ENCODE data around the gene DDIT3.

The DDIT3 gene

DNA sequence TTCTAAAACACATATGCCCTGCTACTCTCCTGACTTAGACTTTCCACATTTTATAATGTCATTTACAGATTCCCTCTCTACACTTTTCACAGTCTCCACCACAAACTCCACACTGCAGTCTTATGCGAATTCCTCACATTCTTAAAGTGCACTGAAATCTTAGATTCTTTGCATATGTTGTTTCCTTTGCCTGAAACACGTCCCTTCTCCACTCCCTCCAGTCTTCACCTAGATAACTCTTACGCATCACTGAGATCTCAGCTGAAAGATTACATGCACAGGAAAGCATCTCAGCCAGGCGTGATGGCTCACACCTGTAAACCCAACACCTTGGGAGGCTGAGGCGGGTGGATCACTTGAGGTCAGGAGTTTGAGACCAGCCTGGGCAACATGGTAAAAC lies 36.8 kb downstream of the DDIT3 start:
- H3K27me3 ChIP-seq: peaks cover 48% of the 10 kb centered on the region
- peaks cover 4% of the 10 kb centered on the region; the same call in 1 of the 2 replicates for H3K36me3 ChIP-seq
- no peaks in the 10 kb centered on the region; the same call in 1 of the 2 replicates for H3K9me3 ChIP-seq
- no peak for TF ChIP-seq CTCF (IDR thresholded peaks at IDR 0.05; ENCODE audit: low read depth, low read length)
- H3K4me3 ChIP-seq (ENCODE audit: low read depth, low read length): no peak overlapping the region
- DNase-seq: no peak
- no peaks in the 10 kb centered on the region for H3K4me1 ChIP-seq

DNA sequence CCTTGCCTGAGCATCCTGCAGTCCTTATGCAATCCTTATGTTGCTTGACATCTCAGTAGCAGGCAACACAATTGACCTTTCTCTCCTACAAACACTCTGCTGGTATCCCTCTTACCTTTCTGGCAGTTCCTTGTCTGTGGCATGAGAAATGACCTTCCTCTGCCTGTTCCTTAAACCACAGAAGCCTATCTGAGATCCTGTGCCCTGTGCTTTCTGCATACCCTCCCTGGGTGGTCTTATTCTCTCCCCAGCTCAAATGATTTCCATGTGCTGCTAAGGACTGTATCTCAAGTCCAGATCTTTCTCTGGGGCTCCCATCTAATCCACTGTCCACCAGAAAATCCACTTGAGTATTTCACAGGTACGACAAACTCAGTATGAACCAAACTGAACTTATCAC lies 38.6 kb downstream of the DDIT3 start:
- Histone ChIP-seq H3K36me3 (no peaks in the 10 kb centered on the region), H3K27me3 (peaks cover 64% of the 10 kb centered on the region), H3K4me1 (no peaks in the 10 kb centered on the region), H3K4me3 (ENCODE audit: low read depth, low read length) (no peak overlapping the region), H3K9me3 (no peaks in the 10 kb centered on the region; the same call in 1 of the 2 replicates)
- TF ChIP-seq CTCF (IDR thresholded peaks at IDR 0.05; ENCODE audit: low read depth, low read length): no peak
- DNase-seq: no peak

DNA sequence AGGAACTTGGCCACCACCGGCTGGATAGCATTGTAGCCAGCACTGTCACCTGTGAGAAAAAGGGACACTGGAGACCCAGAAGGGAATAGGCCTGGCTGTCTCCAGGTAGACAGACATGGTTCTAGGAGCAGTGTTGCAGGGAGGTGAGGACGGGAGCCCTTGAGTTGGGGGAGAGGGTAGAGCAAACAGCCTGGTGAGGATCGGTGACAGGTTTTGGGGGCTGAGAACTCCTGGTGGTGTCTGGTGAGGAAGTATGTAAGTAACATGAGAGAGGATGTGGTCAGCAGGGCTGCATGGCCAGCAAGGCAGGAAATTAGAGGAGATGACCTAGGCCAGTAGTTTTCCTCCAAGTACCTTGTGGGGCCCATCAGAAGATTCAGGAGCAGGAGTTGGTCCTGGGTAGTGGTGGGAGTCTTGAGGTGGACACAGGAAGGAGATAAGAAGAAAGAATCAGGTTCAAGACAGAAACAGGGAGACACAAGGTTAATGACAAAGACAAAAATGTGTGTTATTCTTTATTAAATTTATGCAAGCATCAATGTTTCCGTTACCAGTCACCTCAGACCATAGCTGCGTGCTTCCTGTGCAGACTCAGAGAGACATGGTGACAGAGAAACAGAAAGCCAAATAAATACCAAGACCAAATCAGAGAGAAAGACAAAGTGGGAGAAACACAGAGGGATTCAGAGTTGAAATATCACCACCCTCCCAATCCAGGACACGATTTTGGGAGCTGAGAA lies 40.8 kb downstream of the DDIT3 start, which contains the start of gene ARHGAP9:
ARHGAP9 (minus strand) TSS at position 491 of the 740 bp plus-strand sequence; CDS start at position 31, 460 bp downstream.
- H3K27me3 ChIP-seq: peaks cover 85% of the 10 kb centered on the region
- no peak for DNase-seq
- no peak for TF ChIP-seq CTCF (IDR thresholded peaks at IDR 0.05; ENCODE audit: low read depth, low read length)
- H3K36me3 ChIP-seq: no peaks in the 10 kb centered on the region
- H3K4me3 ChIP-seq (ENCODE audit: low read depth, low read length): no peak within 1 kb of the TSS
- H3K4me1 ChIP-seq: no peaks in the 10 kb centered on the region
- no peaks in the 10 kb centered on the region; the same call in 1 of the 2 replicates for H3K9me3 ChIP-seq

- no peak for DNase-seq
- H3K36me3 ChIP-seq: no peaks in the 10 kb centered on the region
- H3K4me3 ChIP-seq (ENCODE audit: low read depth, low read length): no peak overlapping the region
- no peaks in the 10 kb centered on the region; the same call in 1 of the 2 replicates for H3K9me3 ChIP-seq
- H3K27me3 ChIP-seq: peaks cover 91% of the 10 kb centered on the region
- no peak for TF ChIP-seq CTCF (IDR thresholded peaks at IDR 0.05; ENCODE audit: low read depth, low read length)
- H3K4me1 ChIP-seq: no peaks in the 10 kb centered on the region
Observed at GRCh38 chr12:57479043-57479375, 41.3 kb downstream of the DDIT3 start.

GRCh38 chr12:57477710-57478681 lies 42.3 kb downstream of the DDIT3 start:
- no peak for TF ChIP-seq CTCF (IDR thresholded peaks at IDR 0.05; ENCODE audit: low read depth, low read length)
- Histone ChIP-seq H3K4me3 (ENCODE audit: low read depth, low read length) (no peak overlapping the region), H3K9me3 (no peaks in the 10 kb centered on the region; the same call in 1 of the 2 replicates), H3K4me1 (no peaks in the 10 kb centered on the region), H3K27me3 (peaks cover 96% of the 10 kb centered on the region), H3K36me3 (no peaks in the 10 kb centered on the region)
- no peak for DNase-seq

All from BE2C (cell line).